Measurements from ENCODE around the gene EPB41L2.

- TF ChIP-seq CTCF (IDR thresholded peaks at IDR 0.05) (no peak), POLR2A (IDR thresholded peaks at IDR 0.05) (no peak)
Observed at GRCh38 chr6:131015630-131016263, 47.3 kb downstream of the EPB41L2 start.
